ENCODE data around the gene CAPN9.
"Not testable (repeated sequence)": the region's sequence is repeated elsewhere in the genome, so short reads cannot be mapped to it uniquely, and the experiment has no call there.

Gene CAPN9

GRCh38 chr1:230823931-230824381 lies 76.8 kb downstream of the CAPN9 start:
- DNase-seq (ENCODE audit: low read depth, low spot score): no peak

- DNase-seq (ENCODE audit: low read depth, low spot score): no peak
Observed at GRCh38 chr1:230824551-230824918, 77.3 kb downstream of the CAPN9 start.

DNA sequence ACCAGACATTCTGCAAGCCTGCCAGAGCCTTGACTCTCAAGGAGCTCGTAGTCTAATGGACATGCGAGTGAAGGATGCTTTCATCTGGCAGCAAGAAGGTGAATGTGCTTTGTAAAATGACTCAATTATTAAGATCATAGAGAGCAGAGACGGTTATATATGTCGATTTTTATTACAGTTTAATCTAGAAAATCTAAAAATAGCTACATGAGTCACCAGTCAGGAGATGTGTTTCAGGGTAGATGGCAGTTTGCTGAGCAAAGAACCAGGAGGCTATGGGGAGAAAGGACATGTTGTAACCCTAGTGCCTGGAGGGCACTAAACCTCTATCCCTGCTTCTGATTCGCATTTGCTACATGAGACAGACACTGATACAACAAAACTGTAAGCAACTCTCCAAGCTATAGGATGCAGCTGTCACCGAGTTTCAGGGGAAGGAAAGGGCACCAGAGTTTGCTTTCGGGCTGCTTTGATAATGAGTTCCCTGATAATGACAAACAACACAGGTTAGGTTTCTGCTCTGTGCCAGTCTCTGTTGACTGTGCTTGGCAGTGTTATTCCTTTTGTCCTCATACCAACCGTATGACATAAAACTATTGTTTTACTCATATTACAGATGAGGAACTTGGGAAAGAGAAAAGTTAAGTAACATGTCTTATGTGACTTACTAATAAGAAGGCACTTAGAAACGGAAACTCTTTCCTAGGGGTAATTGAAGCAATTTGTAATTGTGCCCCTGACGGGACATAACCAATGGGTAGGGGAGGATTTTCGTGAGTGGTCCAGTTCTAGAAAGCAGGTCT lies 77.9 kb downstream of the CAPN9 start:
- no peak for DNase-seq (ENCODE audit: low read depth, low spot score)

- no peak for DNase-seq (ENCODE audit: low read depth, low spot score)
Observed at GRCh38 chr1:230825761-230826160, 78.6 kb downstream of the CAPN9 start.

GRCh38 chr1:230826166-230826875 lies 79.1 kb downstream of the CAPN9 start:
- no peak for DNase-seq (ENCODE audit: low read depth, low spot score)

DNA sequence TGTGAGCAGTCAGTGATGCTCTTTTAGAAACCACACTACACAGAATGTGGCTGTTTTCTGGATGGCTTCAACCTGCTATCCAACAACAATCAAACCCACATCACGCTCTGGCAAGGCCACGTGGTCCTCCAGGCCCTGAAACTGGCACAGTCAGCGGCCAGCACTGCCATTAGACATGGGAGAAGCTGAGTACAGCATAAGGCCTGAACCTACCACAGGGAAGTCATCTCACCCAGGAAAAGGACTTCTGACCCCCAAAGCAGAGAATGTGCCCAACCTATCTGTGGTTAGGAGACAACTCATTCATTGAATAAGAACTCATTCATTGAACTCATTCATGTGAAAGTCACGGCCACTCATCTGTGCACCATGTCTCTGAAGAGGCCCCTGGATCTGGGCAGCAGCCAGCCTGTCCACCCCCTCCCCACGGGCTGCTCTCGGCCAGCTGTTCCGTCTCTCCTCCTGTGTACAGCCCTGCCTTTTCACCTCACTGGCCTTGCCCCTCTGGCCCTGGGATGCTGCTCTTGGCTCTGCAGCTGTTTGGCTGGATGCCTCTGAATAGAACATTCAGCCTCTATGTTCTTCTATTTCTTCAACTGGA lies 80.0 kb downstream of the CAPN9 start:
- no peak for DNase-seq (ENCODE audit: low read depth, low spot score)

GRCh38 chr1:230827801-230828200 lies 80.6 kb downstream of the CAPN9 start:
- no peak for DNase-seq (ENCODE audit: low read depth, low spot score)

DNA sequence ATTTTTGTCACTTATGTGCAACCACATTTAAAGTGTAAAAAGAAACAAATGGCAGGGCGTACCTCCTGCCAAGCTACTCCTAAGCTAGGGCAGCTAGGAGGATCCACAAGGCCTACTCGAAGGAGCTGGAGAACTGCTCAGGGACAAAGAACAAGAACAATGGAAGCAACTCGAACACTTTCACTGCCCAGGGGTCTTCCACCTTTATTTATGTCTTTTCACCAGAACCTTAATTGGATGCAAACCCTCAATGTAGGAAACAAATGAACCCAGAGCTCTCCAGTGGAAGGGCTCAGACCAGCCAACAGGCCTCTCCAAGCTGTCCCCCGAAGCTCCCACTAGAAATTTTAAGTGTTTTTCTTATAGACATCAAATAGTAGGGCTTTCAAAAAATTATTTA lies 81.2 kb downstream of the CAPN9 start:
- DNase-seq (ENCODE audit: low read depth, low spot score): no peak

- DNase-seq (ENCODE audit: low read depth, low spot score): no peak
Observed at GRCh38 chr1:230831771-230832170, 84.6 kb downstream of the CAPN9 start.

DNA sequence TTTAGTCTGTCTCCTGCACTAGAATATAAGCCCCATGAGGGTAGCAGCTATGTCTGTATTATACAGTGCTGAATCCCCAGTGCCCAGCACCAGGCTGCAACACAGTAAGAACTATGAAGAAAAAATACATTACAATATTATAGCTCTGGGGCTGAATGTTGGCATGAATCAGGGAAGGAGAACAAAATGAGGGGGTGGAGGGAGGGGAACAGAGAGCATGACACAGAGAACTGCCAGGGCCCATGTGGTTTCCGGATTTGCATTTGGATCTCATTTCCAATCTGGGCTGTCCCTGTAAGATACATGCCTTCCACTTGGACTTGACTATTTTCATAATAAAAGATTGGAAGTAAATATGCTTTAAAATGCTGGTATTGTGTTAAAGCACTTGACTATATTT lies 85.3 kb downstream of the CAPN9 start:
- DNase-seq (ENCODE audit: low read depth, low spot score): no peak

DNA sequence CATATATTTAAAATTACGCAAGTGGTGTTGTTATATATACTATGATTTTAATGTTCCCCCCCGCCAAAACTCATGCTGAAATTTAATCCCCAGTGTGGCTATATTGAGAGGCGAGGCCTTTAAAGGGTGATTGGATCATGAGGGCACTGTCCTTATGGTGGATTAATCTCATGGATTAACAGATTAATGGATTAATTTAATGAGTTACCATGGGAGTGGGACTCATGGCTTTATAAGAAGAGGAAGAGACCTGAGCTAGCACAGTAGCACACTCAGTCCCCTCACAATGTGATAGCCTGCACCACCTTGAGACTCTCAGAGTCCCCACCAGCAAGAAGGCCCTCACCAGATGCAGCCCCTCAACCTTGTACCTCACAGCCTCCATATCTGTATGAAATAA lies 86.3 kb downstream of the CAPN9 start:
- DNase-seq (ENCODE audit: low read depth, low spot score): no peak

DNA sequence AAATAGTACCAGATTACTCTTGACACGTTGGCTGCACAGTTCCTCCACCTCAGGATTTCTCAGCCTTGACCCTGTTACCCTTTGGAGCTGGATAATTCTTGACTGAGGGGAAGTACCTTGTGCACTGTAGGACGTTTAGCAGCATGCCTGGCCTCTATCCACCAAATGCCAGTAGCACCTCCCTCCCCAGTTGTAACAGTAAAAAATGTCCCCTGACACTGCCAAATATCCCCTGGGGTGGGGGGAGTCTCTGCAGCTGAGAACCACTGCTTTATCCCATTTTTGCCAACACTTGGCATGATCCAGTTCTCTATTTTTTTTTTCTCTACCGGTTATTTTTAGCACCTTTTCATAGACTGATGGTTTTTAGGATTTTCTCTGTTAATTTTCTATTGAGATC lies 87.1 kb downstream of the CAPN9 start:
- no peak for DNase-seq (ENCODE audit: low read depth, low spot score)

DNA sequence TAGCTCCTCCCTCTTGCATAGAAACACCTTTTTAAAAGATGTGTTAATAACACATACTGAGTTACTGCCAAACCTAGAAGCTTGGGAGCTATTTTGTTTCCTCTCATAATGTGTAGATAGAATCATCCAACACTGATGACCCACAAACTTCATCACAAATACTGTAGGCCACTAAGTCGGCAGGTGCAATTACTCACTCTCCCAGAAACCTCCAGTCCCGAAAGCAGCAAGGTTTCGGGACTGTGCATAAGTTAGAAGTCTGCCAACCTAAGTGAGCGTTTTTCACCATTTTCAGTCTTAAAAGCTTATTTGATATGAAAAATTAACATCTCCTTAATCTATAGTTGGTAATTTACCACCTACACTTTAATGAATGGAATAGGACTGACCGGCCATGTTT lies 89.2 kb downstream of the CAPN9 start:
- no peak for DNase-seq (ENCODE audit: low read depth, low spot score)

- DNase-seq (ENCODE audit: low read depth, low spot score): no peak
Observed at GRCh38 chr1:230836793-230837192, 89.6 kb downstream of the CAPN9 start.

DNA sequence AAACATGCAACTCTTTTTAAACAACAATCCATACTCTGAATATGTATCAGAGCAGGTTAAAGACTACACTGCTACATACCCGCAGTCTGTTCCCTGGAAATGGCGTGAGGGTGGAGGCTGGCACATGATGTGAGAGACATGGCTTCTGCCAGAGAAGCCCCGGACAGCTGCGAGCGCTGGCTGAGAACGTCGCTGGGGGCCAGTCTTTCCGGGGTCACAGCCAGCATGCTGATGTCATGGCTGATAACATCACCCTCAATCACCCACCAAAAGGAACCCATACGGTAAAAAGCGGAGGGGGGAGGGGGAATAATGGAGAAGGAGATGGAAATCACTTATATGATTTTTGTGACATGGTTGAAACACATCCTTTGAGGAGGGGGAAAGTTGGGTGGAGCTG lies 92.0 kb downstream of the CAPN9 start:
- DNase-seq (ENCODE audit: low read depth, low spot score): no peak

- no peak for DNase-seq (ENCODE audit: low read depth, low spot score)
Observed at GRCh38 chr1:230842801-230843200, 95.6 kb downstream of the CAPN9 start.

- no peak for DNase-seq (ENCODE audit: low read depth, low spot score)
Observed at GRCh38 chr1:230843503-230844309, 96.5 kb downstream of the CAPN9 start.

- no peak for DNase-seq (ENCODE audit: low read depth, low spot score)
Observed at GRCh38 chr1:230844561-230844960, 97.4 kb downstream of the CAPN9 start.

DNA sequence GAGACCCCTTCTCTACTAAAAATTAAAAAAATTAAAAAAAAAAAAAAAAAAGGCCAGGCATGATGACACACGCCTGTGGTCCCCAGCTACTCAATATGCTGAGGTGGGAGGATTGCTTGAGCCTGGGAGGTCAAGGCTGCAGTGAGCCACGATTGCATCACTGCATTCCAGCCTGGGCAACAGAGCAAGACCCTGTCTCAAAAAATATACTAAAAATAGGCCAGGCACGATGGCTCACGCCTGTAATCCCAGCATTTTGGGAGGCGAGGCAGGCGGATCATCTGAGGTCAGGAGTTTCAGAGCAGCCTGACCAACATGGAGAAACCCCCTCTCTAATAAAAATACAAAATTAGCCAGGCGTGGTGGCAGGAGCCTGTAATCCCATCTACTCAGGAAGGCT lies 98.0 kb downstream of the CAPN9 start:
- not testable (repeated sequence) for DNase-seq (ENCODE audit: low read depth, low spot score)

- DNase-seq (ENCODE audit: low read depth, low spot score): no peak
Observed at GRCh38 chr1:230848235-230848634, 101.0 kb downstream of the CAPN9 start.

- DNase-seq (ENCODE audit: low read depth, low spot score): no peak
Observed at GRCh38 chr1:230849451-230850224, 102.5 kb downstream of the CAPN9 start.
